IPS DF 6.9 (cell line): ENCODE results near the gene RRAGA.

Source experiments
- DNase-seq: peaks from one replicate; pipeline ENCODE4 v3.0.0-alpha.2; 2013; ENCODE audit warnings: low read depth, low spot score
- H3K27ac ChIP-seq: one replicate; pipeline ENCODE4 v1.5.1; 2013; ENCODE audit warnings: low read length, control low read depth
- H3K27me3 ChIP-seq: 2 replicates; pipeline ENCODE4 v1.6.1; 2013; ENCODE audit warnings: mild to moderate bottlenecking, low read length; ENCODE audit not compliant: control insufficient read depth, insufficient read depth
- H3K36me3 ChIP-seq: 2 replicates; pipeline ENCODE4 v1.6.1; 2013; ENCODE audit warnings: low read length; ENCODE audit not compliant: control insufficient read depth, insufficient read depth
- H3K4me1 ChIP-seq: 2 replicates; pipeline ENCODE4 v1.6.1; 2013; ENCODE audit warnings: low read length; ENCODE audit not compliant: control insufficient read depth, insufficient read depth
- H3K4me3 ChIP-seq: 2 replicates; pipeline ENCODE4 v1.5.1; 2013; ENCODE audit warnings: mild to moderate bottlenecking, low read length
- H3K9me3 ChIP-seq: 2 replicates; pipeline ENCODE4 v1.6.1; 2013; ENCODE audit warnings: low read length, inconsistent platforms; ENCODE audit not compliant: control insufficient read depth, insufficient read depth
- WGBS: extraction: QIAGEN DNeasy Blood & Tissue Kit; methylation state at CpG from one replicate; pipeline ENCODE4 v1.1.7; 2013; ENCODE audit warnings: mixed read lengths, missing lambda C conversion rate; ENCODE audit not compliant: insufficient read length, insufficient coverage; 5-methylcytosine and 5-hydroxymethylcytosine counted together

RRAGA gene

GRCh38 chr9:19028835-19029451 is 20.3 kb upstream of the RRAGA start:
- no CpG with 5 or more reads among the region's 8 CpGs for WGBS
- Histone ChIP-seq H3K9me3 (no peaks in the 10 kb centered on the region), H3K27me3 (no peaks in the 10 kb centered on the region), H3K4me1 (no peaks in the 10 kb centered on the region), H3K36me3 (no peaks in the 10 kb centered on the region), H3K4me3 (no peak overlapping the region), H3K27ac (no peak overlapping the region)
- peak; percentile 60 for DNase-seq

GRCh38 chr9:19030899-19031298 is 18.3 kb upstream of the RRAGA start:
- no peak for DNase-seq
- no peaks in the 10 kb centered on the region for H3K36me3 ChIP-seq
- no CpG with 5 or more reads among the region's 1 CpG for WGBS

GRCh38 chr9:19032406-19032805 is 16.8 kb upstream of the RRAGA start:
- Histone ChIP-seq H3K27ac (no peak overlapping the region), H3K27me3 (no peaks in the 10 kb centered on the region), H3K4me3 (no peak overlapping the region), H3K9me3 (no peaks in the 10 kb centered on the region), H3K4me1 (no peaks in the 10 kb centered on the region), H3K36me3 (no peaks in the 10 kb centered on the region)
- no peak for DNase-seq
- WGBS = no CpG with 5 or more reads among the region's 14 CpGs

More at GRCh38 chr9:19030899-19031298, 18.3 kb upstream of the RRAGA start:
- Histone ChIP-seq H3K4me1 (no peaks in the 10 kb centered on the region), H3K27me3 (no peaks in the 10 kb centered on the region), H3K4me3 (no peak overlapping the region), H3K9me3 (no peaks in the 10 kb centered on the region), H3K27ac (no peak overlapping the region)

- WGBS = no CpG with 5 or more reads among the region's 20 CpGs
- DNase-seq = no peak
- no peak within 1 kb of the TSS for H3K4me3 ChIP-seq
Observed at GRCh38 chr9:19033015-19033414, 16.2 kb upstream of the RRAGA start, which contains the start of gene SAXO1. SAXO1 (minus strand) TSS chr9:19033209; CDS start chr9:19032908, 301 bp downstream.

GRCh38 chr9:19036611-19037010 is 12.6 kb upstream of the RRAGA start:
- WGBS = no CpG with 5 or more reads among the region's 5 CpGs
- Histone ChIP-seq H3K27ac (no peak overlapping the region), H3K4me3 (no peak overlapping the region), H3K27me3 (no peaks in the 10 kb centered on the region), H3K4me1 (no peaks in the 10 kb centered on the region), H3K9me3 (no peaks in the 10 kb centered on the region), H3K36me3 (no peaks in the 10 kb centered on the region)
- no peak for DNase-seq

More at GRCh38 chr9:19033015-19033414, 16.2 kb upstream of the RRAGA start, which contains the start of gene SAXO1:
- Histone ChIP-seq H3K27me3 (no peaks in the 10 kb centered on the region), H3K4me1 (no peaks in the 10 kb centered on the region), H3K36me3 (no peaks in the 10 kb centered on the region), H3K9me3 (no peaks in the 10 kb centered on the region), H3K27ac (no peak within 1 kb of the TSS)

- Histone ChIP-seq H3K27ac (no peak overlapping the region), H3K4me3 (peak overlapping the region; percentile 67; the same call in 1 of the 2 replicates), H3K4me1 (no peaks in the 10 kb centered on the region), H3K27me3 (no peaks in the 10 kb centered on the region), H3K9me3 (no peaks in the 10 kb centered on the region), H3K36me3 (no peaks in the 10 kb centered on the region)
- WGBS = no CpG with 5 or more reads among the region's 33 CpGs
- DNase-seq = no peak
Observed at GRCh38 chr9:19049917-19050636, 850 bp downstream of the RRAGA start.

GRCh38 chr9:19050637-19051591 is 1.7 kb downstream of the RRAGA start:
- Histone ChIP-seq H3K4me1 (no peaks in the 10 kb centered on the region), H3K9me3 (no peaks in the 10 kb centered on the region), H3K4me3 (no peak overlapping the region; the same call in 1 of the 2 replicates), H3K27me3 (no peaks in the 10 kb centered on the region), H3K27ac (no peak overlapping the region), H3K36me3 (no peaks in the 10 kb centered on the region)
- WGBS = no CpG with 5 or more reads among the region's 12 CpGs
- no peak for DNase-seq

GRCh38 chr9:19057033-19057432 is 7.8 kb downstream of the RRAGA start:
- H3K4me3 ChIP-seq = no peak overlapping the region
- DNase-seq = no peak
- H3K36me3 ChIP-seq = peaks cover 13% of the 10 kb centered on the region; the same call in 1 of the 2 replicates
- no peaks in the 10 kb centered on the region for H3K4me1 ChIP-seq
- H3K9me3 ChIP-seq = no peaks in the 10 kb centered on the region
- no peaks in the 10 kb centered on the region for H3K27me3 ChIP-seq
- no peak overlapping the region for H3K27ac ChIP-seq

- Histone ChIP-seq H3K4me3 (no peak overlapping the region), H3K9me3 (no peaks in the 10 kb centered on the region), H3K27ac (no peak overlapping the region), H3K4me1 (no peaks in the 10 kb centered on the region), H3K36me3 (peaks cover 11% of the 10 kb centered on the region), H3K27me3 (no peaks in the 10 kb centered on the region)
- WGBS = no CpG with 5 or more reads among the region's 2 CpGs
- no peak for DNase-seq
Observed at GRCh38 chr9:19074229-19074628, 25.0 kb downstream of the RRAGA start.

GRCh38 chr9:19074836-19075235 is 25.6 kb downstream of the RRAGA start:
- H3K27ac ChIP-seq = no peak overlapping the region
- H3K27me3 ChIP-seq = no peaks in the 10 kb centered on the region
- WGBS = no CpG with 5 or more reads among the region's 1 CpG
- H3K9me3 ChIP-seq = no peaks in the 10 kb centered on the region
- no peaks in the 10 kb centered on the region for H3K4me1 ChIP-seq
- H3K4me3 ChIP-seq = no peak overlapping the region
- H3K36me3 ChIP-seq = peaks cover 9% of the 10 kb centered on the region
- no peak for DNase-seq
